Hepatocyte (in vitro differentiated cells): Measurements from ENCODE around the gene ZNF416.

Experiments
- CTCF ChIP-seq: fragments of 200-600 bp; sonication (generic); IDR thresholded peaks from 2 replicates; pipeline ENCODE4 v1.5.1; 2016; ENCODE audit warnings: antibody characterized with exemption, mild to moderate bottlenecking; ENCODE audit not compliant: poor library complexity
- EZH2phosphoT487 ChIP-seq: fragments of 200-600 bp; sonication (generic); IDR thresholded peaks from one replicate; pipeline ENCODE4 v1.6.1; 2018; ENCODE audit warnings: antibody characterized with exemption, mild to moderate bottlenecking, low read depth, moderate library complexity; ENCODE audit not compliant: unreplicated experiment, severe bottlenecking

- TF ChIP-seq CTCF (no peak), EZH2phosphoT487 (no peak)
These were observed 18.6 kb downstream of the ZNF416 start for GRCh38 chr19:57560049-57560491.
